GM13976 (cell line): Measurements from ENCODE around the gene RTL5.

Experiments used
- DNase-seq: peaks from one replicate; pipeline ENCODE4 v3.0.0; 2012; ENCODE audit warnings: low spot score
- CTCF ChIP-seq: IDR thresholded peaks from 2 replicates; pipeline ENCODE4 v1.5.1; 2012; ENCODE audit warnings: borderline replicate concordance, mild to moderate bottlenecking; ENCODE audit not compliant: insufficient read depth; ENCODE audit errors: extremely low read depth, missing control alignments, control extremely low read depth
- in situ Hi-C: fragments of 300-500 bp; cut with MboI; formaldehyde crosslinking; loops from one replicate; pipeline ENCODE4 v1.12.0; 2022; ENCODE audit warnings: low sequenced_read_pairs, mixed read lengths, inconsistent platforms; ENCODE audit not compliant: unreplicated experiment

RTL5 gene

GRCh38 chrX:72081605-72082320, 50.0 kb downstream of the RTL5 start:
- in situ Hi-C loops, result no loop called here
- TF ChIP-seq CTCF, result no peak
- DNase-seq, result no peak

GRCh38 chrX:72080800-72081199, 50.9 kb downstream of the RTL5 start:
- no peak for TF ChIP-seq CTCF
- DNase-seq, result no peak
- in situ Hi-C loops, result no loop called here

GRCh38 chrX:72080150-72080549, 51.6 kb downstream of the RTL5 start:
- in situ Hi-C loops, result no loop called here
- DNase-seq, result no peak
- no peak for TF ChIP-seq CTCF

GRCh38 chrX:72079607-72080006, 52.1 kb downstream of the RTL5 start:
- in situ Hi-C loops, result no loop called here
- TF ChIP-seq CTCF, result no peak
- DNase-seq, result no peak

GRCh38 chrX:72078411-72078810, 53.3 kb downstream of the RTL5 start:
- in situ Hi-C loops, result no loop called here
- no peak for TF ChIP-seq CTCF
- no peak for DNase-seq
